Gastrocnemius medialis (tissue), 4 donors: ENCODE results near the gene KRT12. TPM values are rescaled to one million over a fixed set of nuclear protein-coding genes. Genes with fewer than 3 reads are reported as not detected.
A peak's percentile ranks its signal among the peaks of the same experiment; 100 is the strongest.

ENCODE experiments used
- ATAC-seq, 2 donors: fragments of 150-250 bp; one replicate each; pipeline ENCODE4 v1.9.1; 2016
- DNase-seq, 2 donors: peaks; one replicate each; pipeline ENCODE4 v3.0.0-alpha.2; 2019
- H3K27ac ChIP-seq, 4 donors: fragments of 200-600 bp; sonication (generic); 1 replicate in 1 of 4; 2 replicates in 3 of 4; pipeline ENCODE4 v1.5.1; 2016 to 2018; ENCODE audit warnings: mild to moderate bottlenecking in 2 of 4, moderate library complexity in 1 of 4
- H3K27me3 ChIP-seq, 3 donors: fragments of 200-600 bp; sonication (generic) in 2 of 3; 1 replicate in 1 of 3; 2 replicates in 2 of 3; pipeline versions ENCODE4 v1.5.1 to v1.6.0; 2016 to 2019; ENCODE audit warnings: mild to moderate bottlenecking in 1 of 3, moderate library complexity in 1 of 3
- H3K36me3 ChIP-seq, 2 donors: fragments of 200-600 bp; sonication (generic) in 1 of 2; one replicate each; pipeline ENCODE4 v1.5.1; 2017 to 2018
- H3K4me1 ChIP-seq, 2 donors: fragments of 200-600 bp; sonication (generic) in 1 of 2; one replicate each; pipeline ENCODE4 v1.5.1; 2016 to 2017; ENCODE audit warnings: mild to moderate bottlenecking in 2 of 2
- H3K4me3 ChIP-seq, 4 donors: fragments of 200-600 bp; sonication (generic) in 3 of 4; 1 replicate in 1 of 4; 2 replicates in 3 of 4; pipeline ENCODE4 v1.5.1; 2016 to 2019; ENCODE audit warnings: mild to moderate bottlenecking in 2 of 4
- H3K9me3 ChIP-seq, 3 donors: fragments of 200-600 bp; sonication (generic) in 2 of 3; 1 replicate in 1 of 3; 2 replicates in 2 of 3; pipeline ENCODE4 v1.5.1; 2016 to 2019
- CTCF ChIP-seq, 5 experiments: fragments of 450-650 bp in 3 of 5; fragments of 200-600 bp in 2 of 5; sonication (generic) in 2 of 5; IDR thresholded peaks in 4 of 5; conservative IDR thresholded peaks in 1 of 5; 1 replicate in 4 of 5; 2 replicates in 1 of 5; pipeline ENCODE4 v1.5.1; 2016 to 2019; ENCODE audit warnings: antibody characterized with exemption in 5 of 5, mild to moderate bottlenecking in 3 of 5, moderate library complexity in 3 of 5
- POLR2A ChIP-seq, 2 donors: fragments of 450-650 bp; IDR thresholded peaks; one replicate each; pipeline ENCODE4 v1.6.1; 2017; ENCODE audit warnings: antibody characterized with exemption in 2 of 2, mild to moderate bottlenecking in 2 of 2, moderate library complexity in 2 of 2
- in situ Hi-C, 4 donors: fragments of 200-750 bp; cut with MboI; loops; one replicate each; pipeline versions ENCODE4 v1.15.0 to v1.8.0; 2017; ENCODE audit warnings: low sequenced_read_pairs in 4 of 4
- intact Hi-C: fragments of 100-400 bp; cut with DNase I; formaldehyde crosslinking; loops from one replicate; pipeline ENCODE4 v1.15.1; 2023; ENCODE audit warnings: low total_unique reads
- total RNA-seq, 4 donors: library from RNA; depleted of rRNA; stranded (reverse); fragments of >200 nt; gene quantifications; one replicate each; pipeline versions ENCODE4 v1.1.0 to v1.2.3, GENCODE V29; 2016

The KRT12 gene
- total RNA-seq: not detected

GRCh38 chr17:40866838-40867237 lies at the start of gene KRT12:
TSS of gene KRT12 (minus strand) at chr17:40867223. CDS start at chr17:40867186, 37 bp downstream.
- no peak within 1 kb of the TSS for H3K4me3 ChIP-seq
- no peak for ATAC-seq
- in situ Hi-C loops (loop anchor here in 1 of 4 donors (25.0 kb wide), 1 partner anchor 95 kb away; the partner anchor contains the start of gene KRT39), intact Hi-C loops (no loop called here)
- TF ChIP-seq CTCF (IDR thresholded peaks at IDR 0.05 in 4 of 5, conservative IDR thresholded peaks at IDR 0.05 in 1 of 5) (no peak), POLR2A (IDR thresholded peaks at IDR 0.05) (no peak)
- H3K27ac ChIP-seq: no peak within 1 kb of the TSS
- DNase-seq: no peak
- H3K9me3 ChIP-seq: no peaks in the 10 kb centered on the region
- H3K27me3 ChIP-seq: peaks cover 0 to 3% (median 0%) of the 10 kb centered on the region in 3 donors
- no peaks in the 10 kb centered on the region for H3K4me1 ChIP-seq
- no peaks in the 10 kb centered on the region for H3K36me3 ChIP-seq

- no peak for ATAC-seq
- DNase-seq: no peak
- Histone ChIP-seq H3K27me3 (no peaks in the 10 kb centered on the region), H3K27ac (no peak overlapping the region), H3K4me1 (no peaks in the 10 kb centered on the region), H3K9me3 (no peaks in the 10 kb centered on the region), H3K36me3 (no peaks in the 10 kb centered on the region), H3K4me3 (no peak overlapping the region)
- in situ Hi-C loops (loop anchor here in 1 of 4 donors (25.0 kb wide), 2 partner anchors 396 to 571 kb away; partner anchors contain the start of genes KRT35, KRT36, KRTAP16-1 and KRTAP17-1), intact Hi-C loops (no loop called here)
- no peak for TF ChIP-seq CTCF (IDR thresholded peaks at IDR 0.05 in 4 of 5, conservative IDR thresholded peaks at IDR 0.05 in 1 of 5)
- no peak for TF ChIP-seq POLR2A (IDR thresholded peaks at IDR 0.05)
These were observed 49.3 kb upstream of the KRT12 start for GRCh38 chr17:40916366-40916765.

- no peak for ATAC-seq
- no peak for TF ChIP-seq CTCF (IDR thresholded peaks at IDR 0.05 in 4 of 5, conservative IDR thresholded peaks at IDR 0.05 in 1 of 5)
- no peak for TF ChIP-seq POLR2A (IDR thresholded peaks at IDR 0.05)
- in situ Hi-C loops (loop anchor here in 1 of 4 donors (25.0 kb wide), 2 partner anchors 397 to 572 kb away; partner anchors contain the start of genes KRT35, KRT36, KRTAP16-1 and KRTAP17-1), intact Hi-C loops (no loop called here)
- Histone ChIP-seq H3K9me3 (no peaks in the 10 kb centered on the region), H3K27me3 (no peaks in the 10 kb centered on the region), H3K4me3 (no peak overlapping the region), H3K4me1 (peaks cover 2% of the 10 kb centered on the region in 2 donors), H3K36me3 (no peaks in the 10 kb centered on the region), H3K27ac (no peak overlapping the region)
- no peak for DNase-seq
These were observed 48.8 kb upstream of the KRT12 start for GRCh38 chr17:40915721-40916256.

GRCh38 chr17:40915199-40915661 lies 48.2 kb upstream of the KRT12 start:
- Histone ChIP-seq H3K27me3 (no peaks in the 10 kb centered on the region), H3K27ac (no peak overlapping the region), H3K9me3 (no peaks in the 10 kb centered on the region), H3K4me3 (no peak overlapping the region), H3K4me1 (peaks cover 6 to 7% of the 10 kb centered on the region in 2 donors), H3K36me3 (no peaks in the 10 kb centered on the region)
- DNase-seq (no peak), ATAC-seq (peak in 1 of 2 donors; percentile 51)
- TF ChIP-seq POLR2A (IDR thresholded peaks at IDR 0.05) (no peak), CTCF (IDR thresholded peaks at IDR 0.05 in 4 of 5, conservative IDR thresholded peaks at IDR 0.05 in 1 of 5) (no peak)
- in situ Hi-C loops: loop anchor here in 1 of 4 donors (25.0 kb wide), 2 partner anchors 397 to 572 kb away; partner anchors contain the start of genes KRT35, KRT36, KRTAP16-1 and KRTAP17-1
- intact Hi-C loops: no loop called here
